HG03039 (cell line): ENCODE results near the gene KLC1.

Source experiments
- ATAC-seq: cut with Tn5 transposase; IDR thresholded peaks from one replicate; pipeline ENCODE4 v1.9.1; 2021; ENCODE audit warnings: mild to moderate bottlenecking, moderate library complexity; ENCODE audit not compliant: unreplicated experiment

Gene KLC1

DNA sequence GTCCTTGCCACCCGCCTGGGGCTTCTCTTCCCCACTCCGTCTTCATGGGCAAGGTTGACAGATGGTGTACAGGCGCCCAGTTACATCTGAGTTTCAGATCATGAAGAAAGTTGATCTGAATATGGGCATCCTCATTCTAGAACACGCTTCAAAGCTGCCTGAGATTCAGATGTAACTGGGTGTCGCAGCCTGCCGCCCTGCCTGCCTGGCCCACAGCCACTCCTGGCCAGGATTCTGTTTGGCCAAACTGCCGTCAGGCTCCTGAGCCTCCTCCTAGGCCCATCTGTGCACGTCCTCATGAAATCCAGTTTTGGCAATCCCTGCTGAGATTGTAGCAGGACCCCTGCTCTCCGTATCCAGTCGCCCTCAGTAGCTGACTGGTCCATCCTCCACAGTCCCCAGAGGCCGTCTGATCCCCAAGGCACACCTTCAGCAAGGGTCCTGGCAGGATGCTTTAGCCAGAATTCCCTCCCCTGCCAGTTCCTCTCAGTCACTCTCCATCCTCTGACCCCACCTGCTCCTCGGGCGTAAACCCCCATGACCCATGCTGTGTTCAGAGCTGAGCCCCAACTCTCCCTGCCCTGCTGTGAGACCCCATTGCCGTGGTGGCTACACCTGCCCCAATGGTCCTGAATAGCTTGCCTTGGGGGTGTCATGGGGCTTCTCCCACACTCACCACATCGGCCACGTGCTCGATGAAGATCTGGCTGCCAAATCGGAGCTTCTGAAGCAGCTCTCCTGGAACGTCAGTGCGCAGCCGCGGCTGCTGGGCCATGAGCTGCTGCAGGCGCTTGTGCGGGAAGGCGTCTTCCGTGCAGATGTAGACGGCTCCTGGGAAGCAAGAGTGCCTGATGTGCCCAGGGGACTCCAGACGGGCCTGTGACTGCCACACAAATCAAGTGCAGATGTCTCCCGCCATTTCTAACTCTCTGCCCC lies 73.8 kb downstream of the KLC1 start:
- no peak for ATAC-seq

GRCh38 chr14:103703433-103704385 lies 74.7 kb downstream of the KLC1 start:
- no peak for ATAC-seq

GRCh38 chr14:103704708-103705107 lies 75.7 kb downstream of the KLC1 start:
- no peak for ATAC-seq

DNA sequence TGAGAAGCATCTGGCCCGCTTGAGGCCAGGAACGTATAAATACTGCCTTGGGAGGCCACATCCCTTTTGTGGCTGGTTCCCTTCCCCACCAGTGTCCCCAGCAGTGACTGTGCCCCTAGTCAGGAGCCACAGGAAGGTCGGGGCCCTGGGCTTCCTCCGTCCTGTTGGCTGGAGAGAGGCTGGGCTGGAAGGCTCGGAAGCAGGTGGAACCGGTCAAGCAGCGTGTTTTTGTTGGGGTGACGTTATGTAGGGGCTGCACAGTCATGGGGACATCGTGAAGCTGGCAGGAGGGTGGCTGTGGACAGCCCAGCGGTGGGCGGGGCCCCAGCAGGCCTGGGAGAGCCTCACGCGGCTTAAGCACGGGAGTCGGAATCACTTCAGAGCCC lies 76.1 kb downstream of the KLC1 start:
- ATAC-seq: no peak

GRCh38 chr14:103705504-103706284 lies 76.7 kb downstream of the KLC1 start:
- no peak for ATAC-seq

DNA sequence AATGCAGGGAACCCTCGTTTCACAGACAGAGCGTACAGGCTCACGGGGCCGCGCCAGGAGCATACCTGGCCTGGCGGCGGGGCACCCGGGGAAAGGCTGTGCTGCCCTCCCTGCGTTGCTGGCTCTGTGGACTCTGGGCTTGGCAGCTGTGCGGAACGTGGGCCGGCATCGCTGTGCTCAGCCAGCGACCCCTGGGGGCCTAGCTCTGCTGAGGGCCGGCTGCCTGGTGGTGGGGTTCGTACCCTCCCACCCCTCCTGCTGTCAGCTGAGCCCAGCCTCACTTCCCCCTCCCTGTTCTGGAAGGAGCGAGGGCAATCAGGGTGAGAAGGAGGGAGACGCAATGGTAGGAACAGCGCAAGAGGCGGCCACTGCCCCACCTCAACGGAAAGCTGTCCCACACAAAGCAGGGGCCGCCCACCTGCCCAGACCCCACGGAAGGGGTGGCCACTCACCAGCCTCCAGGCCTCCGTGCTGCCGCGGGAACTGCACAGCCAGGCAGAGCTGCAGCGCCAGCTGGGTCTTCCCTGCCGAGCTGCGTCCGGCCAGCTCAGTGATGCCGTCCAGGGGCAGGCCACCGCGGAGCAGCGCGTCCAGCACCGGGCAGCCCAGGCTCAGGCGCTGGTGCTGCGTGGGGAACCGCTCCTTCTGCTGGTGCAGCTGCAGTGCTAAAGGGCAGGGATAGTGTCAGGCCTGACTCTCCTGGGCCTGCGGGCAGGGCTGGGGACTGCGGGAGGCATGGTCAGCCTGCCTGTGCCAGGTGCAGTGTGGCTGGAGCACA lies 77.7 kb downstream of the KLC1 start:
- ATAC-seq: no peak

- no peak for ATAC-seq
These were observed 78.6 kb downstream of the KLC1 start for GRCh38 chr14:103707329-103708263.

DNA sequence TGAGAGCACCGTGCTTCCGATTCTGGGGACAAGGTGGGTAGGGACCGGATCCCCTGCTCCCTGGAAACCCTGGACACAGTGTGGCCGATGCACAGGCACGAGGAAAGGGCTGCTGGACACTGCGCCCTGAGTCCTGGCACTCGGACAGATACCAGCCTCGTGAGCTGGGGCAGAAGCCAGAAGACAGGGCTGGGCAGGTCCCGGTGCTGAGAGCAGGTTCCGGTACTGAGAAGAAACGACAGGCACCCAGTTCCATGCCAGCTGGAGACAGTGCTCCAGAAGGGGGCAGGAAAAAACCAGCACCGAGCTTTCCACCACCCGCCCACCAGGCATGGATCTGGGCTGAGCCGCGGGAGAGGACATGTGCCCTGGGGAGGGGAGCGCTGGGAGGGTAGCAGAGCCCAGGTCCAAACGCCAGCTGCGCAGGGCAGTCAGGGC lies 79.8 kb downstream of the KLC1 start:
- ATAC-seq: no peak

DNA sequence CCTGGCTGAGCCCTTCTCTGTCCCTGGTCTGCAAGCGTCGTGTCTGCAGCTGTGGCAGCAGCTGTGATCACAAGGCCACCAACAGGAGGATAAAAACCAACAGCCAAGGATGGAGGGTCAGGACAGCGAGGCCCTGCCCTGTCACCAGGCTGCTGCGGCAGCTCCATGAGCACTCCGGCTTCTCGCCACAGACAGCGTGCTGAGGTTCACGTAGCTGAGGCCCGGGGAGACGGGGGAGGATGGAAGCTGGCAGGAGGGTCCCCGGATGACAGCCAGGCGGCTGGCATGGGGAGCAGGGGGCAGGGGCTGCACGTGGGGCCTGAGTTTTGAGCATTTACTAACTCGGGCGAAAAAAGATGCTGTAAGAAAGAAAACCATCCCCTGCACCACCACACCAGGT lies 80.8 kb downstream of the KLC1 start:
- no peak for ATAC-seq

DNA sequence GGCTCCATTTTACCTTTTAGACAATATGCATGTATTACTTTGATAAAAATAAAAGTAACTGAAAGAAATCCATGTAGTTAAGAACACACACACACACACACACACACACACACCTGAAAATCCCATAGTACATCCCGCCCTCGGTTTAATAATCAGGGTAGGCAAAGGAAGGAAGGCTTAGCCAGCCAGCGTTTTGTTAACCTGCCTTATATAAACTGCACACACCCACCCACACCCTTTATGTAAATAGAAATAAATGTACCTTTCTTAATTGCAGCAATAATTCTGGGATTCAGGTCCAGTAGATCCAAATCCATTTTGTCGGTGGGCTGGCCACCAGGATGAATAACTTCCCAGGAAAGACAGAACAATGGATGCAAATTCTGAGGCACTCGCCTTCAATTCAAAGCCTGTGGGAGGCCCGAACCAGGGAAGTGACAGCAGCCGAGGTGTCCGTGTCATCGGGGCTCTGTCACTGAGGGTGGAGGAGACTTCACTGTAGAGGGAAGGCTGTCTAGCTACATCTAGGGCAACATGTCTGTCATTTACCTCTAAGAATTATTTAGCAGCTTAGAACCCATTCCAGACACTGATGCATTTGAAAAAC lies 81.9 kb downstream of the KLC1 start:
- ATAC-seq: no peak

- no peak for ATAC-seq
These were observed 82.8 kb downstream of the KLC1 start for GRCh38 chr14:103711516-103712431.

DNA sequence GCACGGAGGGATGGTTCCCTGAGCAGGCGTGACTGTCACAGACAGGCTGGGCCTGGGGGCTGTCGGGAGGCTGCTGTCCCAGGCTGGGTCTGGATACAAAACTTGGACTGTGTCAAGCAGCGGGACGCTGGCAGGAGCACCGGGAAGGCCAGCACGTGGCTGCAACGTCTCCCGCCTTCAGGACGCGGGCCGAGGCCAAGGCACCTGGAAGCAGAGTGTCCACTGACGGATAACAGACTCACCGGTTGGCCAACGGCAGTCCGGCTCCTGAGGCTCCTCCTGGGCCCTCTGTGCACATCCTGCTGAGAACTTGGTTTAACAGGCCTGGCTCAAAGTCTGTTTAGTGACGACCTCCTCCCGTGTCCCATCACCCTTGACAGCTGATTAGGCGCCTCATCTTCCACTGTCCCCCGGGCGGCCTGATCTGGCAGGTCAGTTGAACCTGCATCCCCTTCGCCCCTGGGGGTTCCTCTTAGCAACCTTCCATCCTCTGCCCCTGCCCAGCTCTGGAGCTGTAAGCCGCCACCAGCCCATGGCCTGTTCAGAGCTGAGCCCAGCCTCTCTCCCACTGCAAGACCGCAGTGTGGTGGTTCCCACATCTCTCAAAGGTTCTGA lies 83.7 kb downstream of the KLC1 start:
- ATAC-seq: no peak

GRCh38 chr14:103713304-103714062 lies 84.5 kb downstream of the KLC1 start:
- ATAC-seq: no peak

DNA sequence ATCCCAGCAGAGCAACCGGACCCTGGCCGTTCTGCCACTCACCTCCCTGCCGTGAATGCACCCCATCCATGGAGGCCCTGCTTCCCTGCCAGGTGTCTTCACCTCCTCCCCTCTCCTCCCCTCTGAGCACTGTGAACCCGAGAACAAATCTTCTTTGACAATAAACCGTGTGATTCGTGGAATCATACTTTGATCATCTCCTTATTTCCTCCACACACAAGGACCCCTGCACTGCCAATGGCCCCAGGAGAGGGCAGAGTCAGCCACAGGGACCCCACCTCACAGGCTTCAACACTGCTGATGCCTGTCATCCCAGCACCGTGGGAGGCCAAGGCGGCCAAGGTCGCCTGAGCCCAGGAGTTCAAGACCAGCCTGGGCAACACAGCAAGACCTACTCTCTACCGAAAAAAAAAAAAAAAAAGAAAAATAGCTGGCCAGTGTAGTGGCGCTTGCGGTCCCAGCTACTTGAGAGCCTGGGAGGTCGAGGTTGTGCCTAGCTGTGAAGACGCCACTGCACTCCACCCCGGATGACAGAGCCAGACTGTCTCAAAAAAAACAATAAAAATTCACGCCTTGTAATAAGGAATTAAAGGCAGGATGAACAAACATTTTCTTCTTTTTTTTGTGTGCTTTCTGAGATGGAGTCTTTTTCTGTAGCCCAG lies 85.2 kb downstream of the KLC1 start:
- no peak for ATAC-seq

DNA sequence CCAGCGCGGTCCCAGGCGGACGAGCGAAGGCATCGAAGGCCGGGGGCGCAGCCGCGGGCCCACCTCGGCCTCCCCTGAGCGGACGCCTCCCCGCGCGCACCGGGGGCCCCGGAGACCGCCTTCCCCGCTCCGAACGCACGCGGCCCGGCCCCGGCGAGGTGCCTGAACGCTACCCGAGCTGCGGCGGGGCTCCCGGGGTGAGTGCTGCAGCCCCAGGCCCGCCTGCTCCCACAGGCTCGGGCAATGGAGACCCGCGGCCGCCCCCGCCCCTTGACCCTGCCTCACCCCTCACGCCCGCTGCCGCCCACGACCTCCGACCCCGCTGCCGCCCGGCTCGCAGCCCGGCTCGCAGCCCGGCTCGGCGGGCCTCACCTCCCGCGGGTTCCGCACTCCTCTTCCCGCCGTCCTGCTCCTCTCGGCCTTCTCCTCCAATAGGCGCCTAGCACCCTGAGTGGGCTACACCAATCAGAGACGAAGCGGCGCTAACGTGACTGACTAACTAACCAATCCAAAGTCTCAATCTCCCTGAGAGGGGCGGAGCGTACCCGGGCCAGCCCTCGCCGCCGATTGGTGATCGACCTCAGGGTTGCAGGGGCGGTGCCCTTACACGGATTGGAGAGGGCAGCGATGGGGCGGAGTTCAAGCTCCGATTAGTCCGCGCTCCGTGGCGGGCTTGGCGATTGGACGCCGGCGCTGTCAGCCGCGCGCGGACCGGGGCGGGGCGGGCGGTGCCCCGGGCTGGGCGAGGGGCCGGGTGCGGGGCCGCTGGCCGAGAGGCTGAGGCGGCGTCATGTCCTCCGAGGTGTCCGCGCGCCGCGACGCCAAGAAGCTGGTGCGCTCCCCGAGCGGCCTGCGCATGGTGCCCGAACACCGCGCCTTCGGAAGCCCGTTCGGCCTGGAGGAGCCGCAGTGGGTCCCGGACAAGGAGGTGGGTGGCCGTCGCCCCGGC lies 86.3 kb downstream of the KLC1 start, which contains the start of the genes XRCC3 and ZFYVE21:
XRCC3 (minus strand) TSS at position 400 of the 949 bp plus-strand sequence. CDS start 4,364 bp downstream, outside the sequence.
ZFYVE21 (plus strand) TSS at position 759 of the 949 bp plus-strand sequence; CDS start at position 791, 32 bp downstream.
- ATAC-seq: peak; percentile 91
